ENCODE results near the gene MARF1. TPM values are rescaled to one million over a fixed set of nuclear protein-coding genes. Genes with fewer than 3 reads are reported as not detected.
"Not testable (repeated sequence)": the region's sequence is repeated elsewhere in the genome, so short reads cannot be mapped to it uniquely, and the experiment has no call there.

Gene MARF1
- total RNA-seq, 4 donors from 2014 or later, result 31.2 to 43.2 (median 35.7) TPM

DNA sequence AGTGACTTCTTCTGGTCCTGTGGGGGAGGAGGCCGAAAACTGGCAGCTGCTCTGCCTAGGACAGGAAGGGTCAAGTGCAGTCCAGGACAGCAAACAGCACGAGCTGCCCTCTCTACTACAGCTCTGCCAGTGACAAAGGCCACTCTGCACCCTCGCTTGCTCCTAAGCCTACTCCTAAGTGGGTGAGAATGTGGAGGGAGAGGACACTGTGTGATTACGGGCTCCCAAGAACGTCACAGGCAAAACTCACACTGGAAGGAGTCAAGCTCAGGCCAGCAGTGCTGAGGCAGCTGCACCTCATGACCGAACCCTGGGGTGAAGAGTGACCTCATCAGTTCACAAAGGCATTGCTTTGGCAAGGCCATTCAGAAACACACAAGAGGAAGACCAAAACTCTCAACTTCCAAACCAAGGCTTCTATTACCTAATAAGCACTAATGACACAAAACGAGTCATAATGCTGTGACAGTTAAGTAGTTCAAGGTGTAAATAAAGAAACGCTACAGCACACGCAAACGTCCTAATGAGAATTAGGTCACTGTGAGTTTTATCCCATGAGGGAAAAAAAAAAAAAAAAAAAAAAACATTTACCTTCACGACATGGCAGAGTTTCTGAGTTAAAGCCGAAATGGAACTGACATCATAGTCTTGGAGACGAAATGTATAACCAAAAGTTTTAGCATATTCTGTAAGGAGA lies 35.1 kb downstream of the MARF1 start:
- DNase-seq (ENCODE audit: low spot score in 2 of 2), result no peak
- whole genome bisulfite sequencing, 2 donors, result 78 to 85% methylated on average over 13 of the region's 13 CpGs
- H3K4me3 ChIP-seq (ENCODE audit: low read depth, poor library complexity, severe bottlenecking), result no peak overlapping the region
- TF ChIP-seq CTCF (IDR thresholded peaks at IDR 0.05) (no peak), POLR2A (IDR thresholded peaks at IDR 0.05) (no peak)
- intact Hi-C loops (cut with DNase I; ENCODE audit: low total_unique reads), result no loop called here

- intact Hi-C loops (cut with DNase I; ENCODE audit: low total_unique reads); H3K4me3 ChIP-seq (ENCODE audit: low read depth, poor library complexity, severe bottlenecking); DNase-seq (ENCODE audit: low spot score in 2 of 2): not testable (repeated sequence)
- WGBS, 2 donors, result 94 to 95% methylated on average over 12 of the region's 12 CpGs
Observed at GRCh38 chr16:15607221-15607699, 35.7 kb downstream of the MARF1 start.

GRCh38 chr16:15606518-15607220 lies 36.3 kb downstream of the MARF1 start:
- intact Hi-C loops (cut with DNase I; ENCODE audit: low total_unique reads), result no loop called here
- no peak for TF ChIP-seq POLR2A (IDR thresholded peaks at IDR 0.05)
- TF ChIP-seq CTCF (IDR thresholded peaks at IDR 0.05), result no peak
- DNase-seq (ENCODE audit: low spot score in 2 of 2), result peak in 1 of 2 donors; percentile 64
- 81 to 86% methylated on average over 5 of the region's 5 CpGs for WGBS, 2 donors
- no peak overlapping the region for H3K4me3 ChIP-seq (ENCODE audit: low read depth, poor library complexity, severe bottlenecking)

- 70 to 74% methylated on average over 13 of the region's 13 CpGs for WGBS, 2 donors
- TF ChIP-seq CTCF (IDR thresholded peaks at IDR 0.05), result no peak
- TF ChIP-seq POLR2A (IDR thresholded peaks at IDR 0.05), result no peak
- peak in 1 of 2 donors; percentile 72 for DNase-seq (ENCODE audit: low spot score in 2 of 2)
- intact Hi-C loops (cut with DNase I; ENCODE audit: low total_unique reads), result no loop called here
- no peak overlapping the region for H3K4me3 ChIP-seq (ENCODE audit: low read depth, poor library complexity, severe bottlenecking)
Observed at GRCh38 chr16:15605839-15606517, 37.0 kb downstream of the MARF1 start.

DNA sequence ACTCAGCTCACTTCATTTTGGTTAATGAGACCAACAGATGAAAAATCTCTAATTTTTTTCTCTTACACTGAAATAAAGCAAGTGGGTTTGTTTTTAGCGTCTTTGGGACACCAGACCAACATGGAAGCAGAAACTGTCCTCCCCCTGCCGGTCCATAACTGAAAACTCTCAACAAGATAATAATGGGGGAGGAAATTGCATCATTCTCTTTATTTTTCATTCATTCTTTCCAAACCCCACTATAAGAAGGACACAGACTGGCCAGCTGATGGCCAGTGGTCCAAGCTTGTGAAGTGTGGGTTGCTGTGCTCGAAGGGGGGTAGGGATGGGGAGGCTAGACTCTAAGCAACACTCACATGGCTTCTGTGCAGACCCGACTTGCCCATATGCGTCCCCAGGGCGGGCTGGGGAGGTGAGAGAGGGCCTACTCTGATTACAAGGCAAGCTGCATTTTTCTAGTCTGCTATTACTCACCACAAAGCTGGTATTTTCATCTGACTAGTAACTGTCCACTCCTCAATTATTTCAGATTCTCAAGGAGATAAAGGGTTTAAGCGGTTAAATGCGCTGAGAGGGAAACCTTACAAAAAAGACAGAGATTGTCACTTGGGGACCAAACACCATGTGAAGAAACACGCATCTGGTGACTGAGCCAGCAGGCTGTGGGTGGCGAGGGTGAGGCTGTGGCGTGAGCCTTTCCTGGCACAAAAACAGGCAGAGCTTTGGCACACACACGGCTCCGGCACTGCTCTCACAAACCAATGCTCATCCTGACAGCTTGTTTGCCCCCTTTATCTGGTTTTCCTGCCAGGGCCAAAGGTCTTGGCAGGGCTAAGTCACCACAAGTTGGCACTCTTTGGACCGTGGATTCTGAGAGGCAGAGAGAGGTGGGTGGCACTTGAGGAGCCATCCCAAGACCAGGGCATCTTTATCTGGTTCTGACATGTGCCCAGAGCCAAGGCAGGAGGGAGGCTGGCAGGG lies 38.2 kb downstream of the MARF1 start:
- H3K4me3 ChIP-seq (ENCODE audit: low read depth, poor library complexity, severe bottlenecking), result no peak overlapping the region
- peak in 1 of 2 donors; percentile 82 for DNase-seq (ENCODE audit: low spot score in 2 of 2)
- TF ChIP-seq CTCF (IDR thresholded peaks at IDR 0.05), result no peak
- 64 to 69% methylated on average over 14 of the region's 14 CpGs for WGBS, 2 donors
- intact Hi-C loops (cut with DNase I; ENCODE audit: low total_unique reads), result no loop called here

Data from lower leg skin (tissue), 4 donors.